Lower leg skin (tissue), 4 donors: ENCODE measurements around the gene C2CD3. TPM values are rescaled to one million over a fixed set of nuclear protein-coding genes. Genes with fewer than 3 reads are reported as not detected.

Experiments
- DNase-seq, 2 donors: peaks; one replicate each; pipeline ENCODE4 v3.0.0-alpha.2; 2019; ENCODE audit warnings: low spot score in 2 of 2
- H3K4me3 ChIP-seq: fragments of 200-600 bp; sonication (generic); 2 replicates; pipeline ENCODE4 v1.5.1; 2017; ENCODE audit warnings: mild to moderate bottlenecking, low read depth; ENCODE audit not compliant: poor library complexity, severe bottlenecking
- POLR2A ChIP-seq, 2 donors: fragments of 450-650 bp; IDR thresholded peaks; one replicate each; pipeline ENCODE4 v1.6.1; 2016 to 2017; ENCODE audit warnings: antibody characterized with exemption in 2 of 2, mild to moderate bottlenecking in 1 of 2, moderate library complexity in 1 of 2
- WGBS, 2 donors: methylation state at CpG; one replicate each; pipeline ENCODE4 v1.1.5; 2018; 5-methylcytosine and 5-hydroxymethylcytosine counted together
- intact Hi-C: fragments of 100-400 bp; cut with DNase I; formaldehyde crosslinking; loops from one replicate; pipeline ENCODE4 v1.15.0; 2023; ENCODE audit warnings: low total_unique reads
- total RNA-seq, 4 donors: library from RNA; depleted of rRNA; stranded (reverse); fragments of >200 nt; gene quantifications; one replicate each; pipeline ENCODE4 v1.1.0, GENCODE V29; 2016
- TF ChIP-seq, protein P1 (sequence below), 3 donors: fragments of 450-650 bp; IDR thresholded peaks; one replicate each; pipeline ENCODE4 v1.5.1; 2016; ENCODE audit warnings: antibody characterized with exemption in 3 of 3, mild to moderate bottlenecking in 3 of 3, moderate library complexity in 2 of 3

C2CD3 gene
- total RNA-seq, 4 donors from 2014 or later, result 16.9 to 28.0 (median 24.4) TPM

DNA sequence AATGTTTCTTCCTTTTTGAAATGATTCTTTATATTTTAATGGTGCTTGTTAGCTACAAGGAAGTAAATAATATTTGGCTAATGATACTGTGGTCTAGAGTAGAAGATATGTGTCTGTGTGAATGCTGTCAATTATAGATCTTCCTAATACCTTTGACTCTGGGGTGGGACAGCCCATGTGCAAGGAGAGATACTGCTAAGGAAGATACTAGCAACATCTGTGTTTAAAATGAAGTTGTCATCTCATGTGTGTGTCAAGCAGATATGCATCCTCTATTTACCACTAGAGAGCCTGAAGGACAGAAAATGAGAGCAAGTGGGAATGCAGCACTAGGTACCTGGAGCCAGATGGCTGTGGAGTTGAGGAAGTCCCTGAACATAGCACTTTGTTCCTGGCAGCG, 34.4 kb upstream of the C2CD3 start:
- no peak overlapping the region for H3K4me3 ChIP-seq
- TF ChIP-seq, protein P1, sequence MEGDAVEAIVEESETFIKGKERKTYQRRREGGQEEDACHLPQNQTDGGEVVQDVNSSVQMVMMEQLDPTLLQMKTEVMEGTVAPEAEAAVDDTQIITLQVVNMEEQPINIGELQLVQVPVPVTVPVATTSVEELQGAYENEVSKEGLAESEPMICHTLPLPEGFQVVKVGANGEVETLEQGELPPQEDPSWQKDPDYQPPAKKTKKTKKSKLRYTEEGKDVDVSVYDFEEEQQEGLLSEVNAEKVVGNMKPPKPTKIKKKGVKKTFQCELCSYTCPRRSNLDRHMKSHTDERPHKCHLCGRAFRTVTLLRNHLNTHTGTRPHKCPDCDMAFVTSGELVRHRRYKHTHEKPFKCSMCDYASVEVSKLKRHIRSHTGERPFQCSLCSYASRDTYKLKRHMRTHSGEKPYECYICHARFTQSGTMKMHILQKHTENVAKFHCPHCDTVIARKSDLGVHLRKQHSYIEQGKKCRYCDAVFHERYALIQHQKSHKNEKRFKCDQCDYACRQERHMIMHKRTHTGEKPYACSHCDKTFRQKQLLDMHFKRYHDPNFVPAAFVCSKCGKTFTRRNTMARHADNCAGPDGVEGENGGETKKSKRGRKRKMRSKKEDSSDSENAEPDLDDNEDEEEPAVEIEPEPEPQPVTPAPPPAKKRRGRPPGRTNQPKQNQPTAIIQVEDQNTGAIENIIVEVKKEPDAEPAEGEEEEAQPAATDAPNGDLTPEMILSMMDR (IDR thresholded peaks at IDR 0.05), result no peak
- no peak for TF ChIP-seq POLR2A (IDR thresholded peaks at IDR 0.05)
- WGBS, 2 donors, result 97 to 100% methylated on average over 1 of the region's 1 CpG
- intact Hi-C loops, result no loop called here
- no peak for DNase-seq

DNA sequence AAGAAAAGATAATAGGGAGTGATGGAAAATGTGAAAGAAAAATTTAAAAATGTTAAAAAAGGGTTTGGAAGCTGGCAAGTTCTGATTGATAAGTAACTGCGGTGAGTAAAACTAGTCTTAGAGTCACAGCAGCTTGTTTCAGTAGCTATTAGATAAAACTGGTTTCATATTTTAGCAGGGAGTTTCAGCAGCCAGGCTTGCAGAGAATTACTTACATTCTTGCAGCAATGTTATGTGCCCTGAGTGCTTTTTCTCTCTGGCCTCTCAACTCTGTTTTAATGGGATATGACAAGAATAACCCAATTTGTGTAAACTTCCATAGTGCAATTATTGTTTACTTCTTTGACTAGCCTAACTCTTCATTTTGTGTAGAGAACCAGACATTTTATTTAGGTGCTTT, 33.9 kb upstream of the C2CD3 start:
- H3K4me3 ChIP-seq, result no peak overlapping the region
- WGBS, 2 donors, result 95 to 98% methylated on average over 1 of the region's 1 CpG
- TF ChIP-seq, protein P1 (IDR thresholded peaks at IDR 0.05), result no peak
- no peak for TF ChIP-seq POLR2A (IDR thresholded peaks at IDR 0.05)
- DNase-seq, result no peak
- intact Hi-C loops, result no loop called here

DNA sequence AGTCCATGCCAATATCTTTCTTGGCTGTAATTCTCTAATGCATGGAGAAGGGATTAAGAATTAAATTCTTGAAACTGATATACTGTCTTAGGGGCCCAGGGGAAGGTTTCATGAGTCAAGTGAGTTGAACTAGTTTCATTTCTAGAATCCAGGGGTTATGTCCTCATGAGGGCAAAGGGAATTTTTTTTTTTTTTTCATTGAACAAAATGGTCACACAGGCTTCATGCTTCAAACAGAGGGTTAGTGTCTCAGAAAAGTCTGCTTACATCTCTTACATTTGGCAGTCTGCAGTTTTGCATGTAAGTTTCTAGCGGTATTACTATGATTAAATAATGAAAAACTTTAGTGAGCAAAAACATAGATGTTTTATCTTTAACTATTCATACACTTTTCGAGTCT, 33.2 kb upstream of the C2CD3 start:
- no peak for TF ChIP-seq POLR2A (IDR thresholded peaks at IDR 0.05)
- TF ChIP-seq, protein P1 (IDR thresholded peaks at IDR 0.05), result no peak
- no peak for DNase-seq
- intact Hi-C loops, result no loop called here
- WGBS, 2 donors, result 93 to 94% methylated on average over 2 of the region's 2 CpGs
- no peak overlapping the region for H3K4me3 ChIP-seq

DNA sequence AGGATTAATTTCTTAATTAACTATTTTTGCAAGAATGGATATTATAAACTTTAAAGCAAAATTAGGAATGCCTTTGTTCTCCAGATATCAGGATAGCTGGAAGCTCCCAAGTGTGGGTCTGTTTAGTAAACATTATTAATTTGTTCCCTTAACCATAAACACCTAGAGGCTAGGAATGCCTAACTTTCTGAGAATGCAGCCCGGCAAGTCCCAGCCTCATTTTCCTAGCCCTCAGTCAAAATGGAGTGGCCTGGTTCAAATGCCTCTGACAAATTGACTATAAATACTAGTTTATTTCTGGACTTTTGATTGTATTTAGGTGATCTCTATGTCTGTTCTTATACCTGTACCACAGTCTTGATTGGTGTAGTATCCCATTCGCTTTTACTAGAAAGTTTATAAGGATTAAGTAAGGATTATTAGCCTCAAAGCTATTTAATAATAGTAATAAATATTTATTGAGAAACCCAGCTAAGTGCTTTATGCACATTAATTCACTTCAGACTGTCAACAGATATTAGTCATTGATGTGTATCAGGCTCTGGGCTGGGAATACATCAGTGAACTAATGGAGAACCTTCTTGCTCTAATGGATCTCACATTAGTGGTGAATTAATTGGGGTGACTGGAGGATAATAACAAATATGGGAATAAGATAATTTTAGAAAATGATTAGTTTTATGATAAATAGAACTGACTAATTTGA, 26.1 kb upstream of the C2CD3 start:
- intact Hi-C loops, result no loop called here
- DNase-seq, result no peak
- WGBS, 2 donors, result 85 to 91% methylated on average over 2 of the region's 2 CpGs
- no peak overlapping the region for H3K4me3 ChIP-seq
- no peak for TF ChIP-seq POLR2A (IDR thresholded peaks at IDR 0.05)
- TF ChIP-seq, protein P1 (IDR thresholded peaks at IDR 0.05), result no peak

DNA sequence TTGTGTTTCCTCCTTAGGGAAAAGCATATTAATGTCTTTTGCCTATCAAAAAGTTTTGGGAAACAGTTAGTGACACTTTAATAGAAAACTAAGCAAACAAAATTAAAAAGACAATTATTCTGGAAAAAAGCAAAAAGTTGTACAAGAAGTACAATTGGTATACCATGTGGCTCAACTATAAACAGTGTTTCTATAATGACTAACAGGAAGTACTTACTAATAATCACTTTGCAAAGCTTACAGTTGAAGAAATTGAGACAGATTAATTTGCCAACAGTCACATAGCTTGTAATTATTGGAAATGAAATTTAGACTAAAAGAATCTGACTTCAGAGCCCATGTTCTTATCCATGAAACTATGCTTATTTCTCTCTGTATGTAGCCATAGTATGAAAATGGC, 25.0 kb upstream of the C2CD3 start:
- no peak overlapping the region for H3K4me3 ChIP-seq
- intact Hi-C loops, result no loop called here
- TF ChIP-seq, protein P1 (IDR thresholded peaks at IDR 0.05), result no peak
- TF ChIP-seq POLR2A (IDR thresholded peaks at IDR 0.05), result no peak
- no peak for DNase-seq

DNA sequence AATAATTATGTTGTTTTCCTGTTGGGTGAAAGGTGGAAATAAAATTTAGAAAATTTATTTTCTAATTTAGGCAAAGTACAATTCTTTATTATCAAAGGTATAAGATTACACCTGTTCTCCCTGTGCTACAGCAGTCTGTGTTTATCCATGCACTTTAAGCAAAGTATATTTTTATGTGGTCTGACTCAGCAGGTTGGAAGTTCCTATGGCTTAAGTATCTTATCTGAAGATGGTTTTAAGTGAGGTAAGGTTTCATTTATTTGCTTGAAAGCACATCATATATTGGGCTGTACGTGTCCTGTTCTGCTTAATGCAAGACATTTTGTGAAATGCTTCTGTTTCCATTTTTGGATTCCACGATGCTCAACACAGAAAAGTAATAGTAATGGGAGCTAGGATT, 14.9 kb upstream of the C2CD3 start:
- no peak for DNase-seq
- TF ChIP-seq, protein P1 (IDR thresholded peaks at IDR 0.05), result no peak
- no peak for TF ChIP-seq POLR2A (IDR thresholded peaks at IDR 0.05)
- intact Hi-C loops, result no loop called here
- 92 to 93% methylated on average over 2 of the region's 2 CpGs for whole genome bisulfite sequencing, 2 donors
- no peak overlapping the region for H3K4me3 ChIP-seq
